ENCODE results near the gene KLHDC8B. TPM values are rescaled to one million over a fixed set of nuclear protein-coding genes. Genes with fewer than 3 reads are reported as not detected.

The KLHDC8B gene
- 41.0 and 41.2 TPM in 2 replicates for total RNA-seq

DNA sequence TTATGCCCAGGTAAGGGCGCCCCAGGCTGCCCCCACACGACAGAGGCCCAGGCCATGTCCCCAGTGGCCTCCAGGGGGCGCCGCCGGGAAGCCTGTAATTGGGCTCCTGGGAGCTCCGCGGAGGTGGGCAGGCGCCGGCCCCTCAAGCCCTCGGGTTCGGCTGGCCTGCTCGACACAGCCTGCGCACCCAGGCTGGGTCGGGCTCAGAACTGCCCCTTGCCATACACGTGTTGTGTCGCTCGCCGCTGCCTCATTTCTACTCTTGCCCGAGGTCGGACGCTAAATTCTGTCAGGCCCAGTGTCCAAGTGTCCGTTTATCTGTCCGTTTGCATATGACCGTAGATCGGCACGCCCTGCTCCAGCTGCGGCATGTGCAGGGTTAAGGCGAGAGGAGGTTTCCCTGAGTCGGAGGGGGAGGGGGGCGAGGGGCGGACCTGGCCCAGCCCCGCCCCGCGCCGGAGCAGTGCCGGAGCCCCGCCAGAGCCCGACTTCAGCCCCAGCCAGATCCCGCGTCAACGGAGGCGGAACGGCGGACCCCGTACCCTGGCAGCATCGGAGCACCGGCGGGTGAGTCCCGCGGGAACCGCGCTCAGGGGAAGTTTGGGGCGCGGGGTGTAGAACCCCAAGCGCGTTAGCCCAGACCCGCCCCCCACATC lies at the start of gene KLHDC8B:
Gene KLHDC8B (plus strand): TSS at position 480 of the 656 bp plus-strand sequence. CDS start 1,172 bp downstream, outside the sequence.
- peak; percentile 64 for DNase-seq (ENCODE audit: low read depth, low spot score)

DNA sequence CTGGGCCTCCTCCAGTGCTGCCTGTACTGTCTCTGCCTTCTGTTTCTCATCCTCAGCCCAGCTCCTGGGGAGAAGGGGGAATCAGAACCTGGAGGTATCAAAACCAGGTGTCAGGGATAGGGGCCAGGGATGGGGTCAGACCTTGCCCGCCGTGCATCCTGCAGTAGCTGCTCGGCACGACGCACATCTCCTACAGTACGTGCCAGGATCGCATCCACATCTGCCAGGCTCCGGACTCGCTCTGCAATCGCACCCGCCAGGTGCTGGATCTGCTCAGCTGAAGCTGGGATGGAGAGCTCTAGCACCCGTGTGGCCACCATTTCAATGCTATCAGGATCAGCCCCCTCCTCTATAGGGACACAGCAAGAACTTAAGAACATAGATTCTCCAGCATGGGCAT lies 49.4 kb upstream of the KLHDC8B start:
- DNase-seq (ENCODE audit: low read depth, low spot score) = no peak

GRCh38 chr3:49122451-49122850 lies 48.9 kb upstream of the KLHDC8B start:
- no peak for DNase-seq (ENCODE audit: low read depth, low spot score)

DNA sequence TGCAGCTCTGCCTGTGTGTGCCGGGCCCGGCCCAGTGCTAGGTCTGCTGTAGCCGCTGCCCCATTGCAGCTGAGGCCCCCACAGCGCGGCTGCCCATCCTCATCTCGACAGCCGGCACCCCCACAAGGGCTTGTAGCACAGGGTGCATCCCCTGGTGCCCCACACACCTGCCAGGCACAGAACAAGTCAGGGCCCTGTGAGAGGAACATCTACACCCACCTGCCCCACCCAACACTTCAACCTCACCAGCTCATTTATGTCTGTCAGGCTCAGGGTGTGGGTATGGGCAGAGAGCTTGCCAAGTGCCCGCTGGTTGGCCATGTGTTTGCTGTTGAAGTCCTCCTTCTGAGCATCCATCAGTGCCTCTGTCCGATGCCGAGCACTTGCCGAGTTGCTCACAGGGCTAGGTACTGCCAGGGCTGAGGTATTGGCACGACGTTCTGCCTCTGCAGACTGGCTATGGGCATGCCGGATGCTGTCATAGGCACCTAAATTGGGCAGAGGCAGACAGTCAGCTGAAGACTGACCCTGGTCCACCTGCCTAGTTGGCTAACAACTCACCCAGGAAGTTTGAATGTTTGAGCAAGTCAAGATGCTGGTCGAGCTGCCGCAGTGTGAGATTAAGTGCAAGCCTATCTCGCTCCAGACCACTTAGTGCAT lies 48.4 kb upstream of the KLHDC8B start:
- no peak for DNase-seq (ENCODE audit: low read depth, low spot score)

- DNase-seq (ENCODE audit: low read depth, low spot score) = no peak
Observed at GRCh38 chr3:49123687-49124086, 47.7 kb upstream of the KLHDC8B start.

GRCh38 chr3:49124203-49124602 lies 47.2 kb upstream of the KLHDC8B start:
- no peak for DNase-seq (ENCODE audit: low read depth, low spot score)

- DNase-seq (ENCODE audit: low read depth, low spot score) = no peak
Observed at GRCh38 chr3:49124991-49125670, 46.3 kb upstream of the KLHDC8B start.

- no peak for DNase-seq (ENCODE audit: low read depth, low spot score)
Observed at GRCh38 chr3:49131040-49131439, 40.4 kb upstream of the KLHDC8B start.

GRCh38 chr3:49131576-49131975 lies 39.8 kb upstream of the KLHDC8B start:
- no peak for DNase-seq (ENCODE audit: low read depth, low spot score)

DNA sequence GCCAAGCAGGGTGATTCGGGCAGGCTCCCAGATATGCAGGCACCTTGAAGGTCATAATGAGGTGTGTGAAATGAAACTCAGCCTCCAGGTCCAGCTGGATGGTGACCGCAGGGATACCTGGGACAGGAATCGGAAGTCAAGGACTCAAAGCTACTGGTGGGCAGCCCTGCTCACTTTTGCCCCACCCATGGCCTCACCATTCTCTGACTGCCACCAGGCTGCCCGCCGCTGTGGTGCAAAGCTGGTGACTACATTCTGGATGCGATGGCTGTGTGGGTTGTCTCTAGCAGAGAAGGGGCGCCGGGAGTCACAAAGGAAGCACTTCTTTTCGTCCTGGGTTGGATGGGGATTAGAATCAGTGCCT lies 39.3 kb upstream of the KLHDC8B start:
- DNase-seq (ENCODE audit: low read depth, low spot score) = no peak

- DNase-seq (ENCODE audit: low read depth, low spot score) = peak; percentile 53
Observed at GRCh38 chr3:49132437-49133225, 38.8 kb upstream of the KLHDC8B start, which contains the start of gene LAMB2. Gene LAMB2, minus strand, starts transcription at chr3:49133050. Its CDS starts 183 bp downstream, at chr3:49132867.

DNA sequence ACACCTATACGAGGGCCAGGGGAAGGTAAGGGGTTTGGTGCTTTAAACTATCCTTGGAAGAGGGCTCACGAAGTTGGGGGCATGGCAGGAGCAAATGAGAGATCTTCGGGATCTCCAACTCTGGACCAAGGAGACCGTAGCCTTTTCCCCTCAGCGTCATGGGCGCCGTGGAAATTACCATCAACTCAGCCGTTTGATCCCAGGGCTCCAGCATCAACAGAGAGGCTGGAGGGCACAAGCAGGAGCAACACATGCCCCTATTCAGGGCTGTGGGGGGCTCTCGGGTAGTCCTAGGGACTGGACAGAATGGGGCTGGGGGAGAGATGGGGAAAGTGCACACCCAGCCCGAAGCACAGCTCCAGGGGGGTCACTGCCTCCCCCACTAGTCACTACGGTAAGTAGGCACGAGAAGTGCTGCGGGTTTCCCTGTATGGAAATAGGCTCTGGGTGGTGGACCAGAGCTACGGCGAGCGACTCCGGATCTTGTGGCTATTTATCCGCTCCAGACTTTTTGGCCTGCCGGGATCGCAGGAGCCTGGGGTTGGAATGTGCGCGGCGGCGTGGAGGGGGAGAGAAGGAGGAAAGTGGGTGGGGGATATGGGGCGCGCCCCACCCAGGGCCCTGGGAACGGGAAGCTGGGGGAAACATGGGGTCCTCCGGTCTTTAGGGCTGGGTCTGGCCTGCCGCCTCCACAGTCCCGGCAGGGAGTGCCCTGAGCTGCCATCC lies 38.0 kb upstream of the KLHDC8B start:
- peak; percentile 71 for DNase-seq (ENCODE audit: low read depth, low spot score)

- DNase-seq (ENCODE audit: low read depth, low spot score) = no peak
Observed at GRCh38 chr3:49134471-49135265, 36.7 kb upstream of the KLHDC8B start.

DNA sequence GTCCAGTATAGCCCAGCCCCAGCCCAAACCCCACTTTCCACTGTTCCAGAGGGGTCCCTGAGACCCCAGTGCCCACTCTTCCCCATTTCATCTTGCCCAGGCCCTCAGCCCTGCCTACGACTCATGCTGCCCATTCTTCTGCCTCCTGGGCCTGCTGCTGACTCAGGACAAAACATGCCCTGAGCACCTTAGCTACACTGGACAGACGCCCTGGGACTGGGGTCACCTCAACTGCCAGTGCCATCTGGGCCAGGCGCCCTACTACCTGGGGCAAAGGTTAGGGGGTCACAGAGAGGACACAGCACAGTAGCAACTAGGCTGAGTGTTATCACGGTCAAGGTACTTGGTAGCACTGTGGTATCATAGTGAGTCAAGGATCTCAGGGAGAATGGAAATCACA lies 35.9 kb upstream of the KLHDC8B start:
- no peak for DNase-seq (ENCODE audit: low read depth, low spot score)

GRCh38 chr3:49140080-49140479 lies 31.3 kb upstream of the KLHDC8B start:
- no peak for DNase-seq (ENCODE audit: low read depth, low spot score)

DNA sequence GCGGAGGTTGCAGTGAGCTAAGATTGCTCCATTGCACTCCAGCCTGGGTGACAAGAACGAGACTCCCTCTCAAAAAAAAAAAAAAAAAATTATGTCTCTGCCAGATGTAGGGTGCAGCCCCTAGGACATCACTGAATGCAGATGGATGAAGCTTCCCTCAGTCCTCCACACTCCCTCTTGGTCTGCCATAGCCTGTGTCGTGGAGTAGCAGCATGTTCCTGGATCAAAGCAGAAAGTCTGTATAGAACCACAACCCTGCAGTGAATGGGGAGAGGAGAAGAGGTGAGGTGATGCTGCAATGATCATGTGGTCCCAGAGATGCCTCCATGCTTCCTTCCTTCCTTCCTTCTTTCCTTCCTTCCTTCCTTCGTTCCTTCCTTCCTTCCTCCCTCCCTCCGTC lies 23.2 kb upstream of the KLHDC8B start:
- DNase-seq (ENCODE audit: low read depth, low spot score) = no peak

DNA sequence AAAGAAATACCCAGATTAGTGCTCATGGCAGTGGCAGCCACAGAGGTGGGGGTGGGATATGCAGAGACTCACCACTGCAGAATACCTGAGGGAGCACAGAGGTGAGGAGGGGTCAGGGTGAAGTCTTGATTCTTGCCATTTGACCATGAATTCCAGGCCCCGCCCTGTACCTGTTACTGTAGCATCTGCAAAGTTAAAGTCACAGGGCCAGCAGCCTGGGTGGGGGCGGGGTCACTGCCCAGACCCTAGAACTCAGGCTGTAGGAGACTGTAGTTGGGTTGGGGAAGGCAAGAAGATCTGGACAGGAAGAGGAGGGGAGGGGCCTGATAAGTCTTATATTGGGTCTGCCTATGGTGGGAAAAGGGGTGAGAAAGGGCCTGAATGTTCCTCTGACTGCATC lies 19.8 kb upstream of the KLHDC8B start:
- no peak for DNase-seq (ENCODE audit: low read depth, low spot score)

DNA sequence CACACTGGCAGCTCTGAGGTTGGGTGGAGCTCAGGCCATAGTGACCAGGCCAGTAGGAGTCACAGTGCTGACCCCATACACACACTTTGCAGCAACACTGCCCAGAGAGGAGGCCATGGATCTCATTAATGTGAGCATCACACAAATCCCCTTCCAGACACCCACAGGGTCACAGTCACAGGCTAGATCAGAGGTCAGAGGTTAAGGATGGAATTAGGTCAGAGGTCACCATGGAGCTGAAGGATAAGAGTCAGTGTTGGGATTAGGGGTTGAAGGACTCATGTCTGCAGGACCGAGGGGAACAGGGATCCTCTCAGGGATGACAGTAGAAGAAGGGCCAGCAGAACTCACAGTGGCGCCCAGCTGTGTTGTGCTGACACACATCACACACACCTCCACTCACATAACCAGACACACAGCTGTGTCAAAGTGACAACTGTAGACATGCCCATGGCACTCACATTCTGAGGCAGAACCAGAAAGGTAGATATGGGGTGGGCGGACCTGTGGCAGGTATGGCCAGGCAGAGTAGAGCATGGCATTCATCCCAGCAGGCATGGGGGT lies 18.0 kb upstream of the KLHDC8B start:
- DNase-seq (ENCODE audit: low read depth, low spot score) = no peak

DNA sequence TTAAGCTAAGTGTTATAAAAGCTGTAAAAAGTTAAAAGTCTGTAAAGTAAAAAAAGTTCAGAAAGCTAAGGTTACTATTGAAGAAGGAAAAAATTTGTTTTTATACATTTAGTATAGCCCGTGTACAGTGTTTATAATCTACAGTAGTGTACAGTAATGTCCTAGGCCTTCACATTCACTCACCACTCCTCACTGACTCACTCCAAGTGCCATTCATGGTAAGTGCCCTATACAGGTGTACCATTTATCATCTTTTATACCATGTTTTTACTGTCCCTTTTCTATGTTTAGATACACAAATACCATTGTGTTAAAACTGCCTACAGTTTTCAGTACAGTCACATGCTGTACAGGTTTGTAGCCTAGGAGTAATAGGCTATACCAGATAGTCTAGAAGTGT lies 14.1 kb upstream of the KLHDC8B start:
- DNase-seq (ENCODE audit: low read depth, low spot score) = no peak

DNA sequence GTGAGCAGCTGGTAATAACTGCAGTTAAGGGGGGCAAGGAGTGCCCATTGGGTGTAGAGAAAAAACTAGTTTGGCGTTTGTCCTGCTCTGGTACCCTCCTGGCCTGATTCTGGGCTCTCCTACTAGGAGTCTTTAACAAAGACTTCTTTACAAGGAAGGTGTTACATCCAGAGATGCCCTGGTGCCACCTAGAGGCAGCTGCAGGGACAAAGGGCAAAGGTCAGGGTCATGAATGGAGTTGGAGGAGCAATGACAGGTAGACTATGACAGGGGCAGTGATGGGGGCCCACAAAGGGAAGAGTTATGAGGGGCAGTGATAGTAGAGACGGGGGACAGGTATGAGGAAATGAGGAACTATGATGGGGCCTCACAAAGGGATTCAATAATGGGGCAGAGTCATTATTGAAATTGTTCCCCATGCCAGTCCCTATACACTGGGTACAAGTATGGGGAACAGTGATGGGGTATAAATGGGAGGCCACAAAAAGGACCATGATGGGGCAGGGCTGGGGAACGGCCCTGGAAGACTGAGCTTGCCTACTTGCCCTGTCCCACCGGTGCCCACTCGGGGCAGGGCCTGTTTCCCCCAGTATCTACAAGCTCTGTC lies 13.2 kb upstream of the KLHDC8B start:
- DNase-seq (ENCODE audit: low read depth, low spot score) = no peak

Measured in pulmonary artery endothelial cell (primary cell).